IMR-90 (cell line): ENCODE results near the gene NKX1-1. TPM values are rescaled to one million over a fixed set of nuclear protein-coding genes. Genes with fewer than 3 reads are reported as not detected.

ENCODE experiments used
- ATAC-seq: fragments of 200-7000 bp; cut with Tn5 transposase; 2 replicates; pipeline ENCODE4 v1.9.1; 2020; ENCODE audit warnings: low read depth, mild to moderate bottlenecking, moderate library complexity
- BruUV-seq: library from RNA; stranded (reverse); fragments of 400-500 nt; replicated peaks from 2 replicates; lab custom pipeline; 2021; lab: Mats Ljungman, UMichigan
- CTCF ChIA-PET: fragments of 300-600 bp; formaldehyde crosslinking; extraction: SDS; loops from one replicate; lab custom pipeline; 2021; ENCODE audit warnings: antibody characterized with exemption; lab: Yijun Ruan, JAX
- POLR2A ChIA-PET: fragments of 300-600 bp; sonication (Branson Sonifier 250); formaldehyde crosslinking; loops from one replicate; lab custom pipeline; 2022; ENCODE audit warnings: antibody characterized with exemption; ENCODE audit not compliant: unreplicated experiment; lab: Charles Lee
- DNase-seq: peaks from one replicate; pipeline ENCODE4 v3.0.0; 2013
- H2AFZ ChIP-seq: replicated peaks from 2 replicates; pipeline ENCODE3; 2013; ENCODE audit warnings: low read length, mild to moderate bottlenecking; ENCODE audit not compliant: poor library complexity
- H2AK5ac ChIP-seq: 2 replicates; pipeline ENCODE4 v1.6.1; 2013; ENCODE audit warnings: low read depth, low read length, inconsistent platforms
- H2AK9ac ChIP-seq: replicated peaks from 2 replicates; pipeline ENCODE3; 2013; ENCODE audit warnings: mild to moderate bottlenecking, low read depth, low read length, moderate library complexity; ENCODE audit not compliant: poor library complexity
- H2BK120ac ChIP-seq: 2 replicates; pipeline ENCODE4 v1.6.1; 2013; ENCODE audit warnings: low read depth, low read length, inconsistent platforms
- H2BK15ac ChIP-seq: 3 replicates; pipeline ENCODE4 v1.6.1; 2013; ENCODE audit warnings: low read depth, low read length, inconsistent platforms
- H2BK20ac ChIP-seq: 2 replicates; pipeline ENCODE4 v1.6.1; 2013; ENCODE audit warnings: low read depth, mild to moderate bottlenecking, inconsistent platforms, low read length, moderate library complexity
- H2BK5ac ChIP-seq: 2 replicates; pipeline ENCODE4 v1.6.1; 2013; ENCODE audit warnings: mild to moderate bottlenecking, low read depth, low read length, inconsistent platforms; ENCODE audit not compliant: poor library complexity, severe bottlenecking
- H3K14ac ChIP-seq: replicated peaks from 2 replicates; pipeline ENCODE4 v1.6.1; 2013; ENCODE audit warnings: low read depth, low read length, inconsistent platforms
- H3K18ac ChIP-seq: 2 replicates; pipeline ENCODE4 v1.6.1; 2013; ENCODE audit warnings: low read depth, low read length, control low read depth
- H3K23ac ChIP-seq: 2 replicates; pipeline ENCODE4 v1.6.1; 2013; ENCODE audit warnings: low read depth, low read length, inconsistent platforms
- H3K27ac ChIP-seq: 2 replicates; pipeline ENCODE4 v1.5.1; 2013; ENCODE audit warnings: mild to moderate bottlenecking, control low read depth, low read length; ENCODE audit not compliant: insufficient read depth
- H3K27me3 ChIP-seq: 2 replicates; pipeline ENCODE4 v1.6.1; 2013; ENCODE audit warnings: low read length; ENCODE audit not compliant: control insufficient read depth, insufficient read depth
- H3K36me3 ChIP-seq: 2 replicates; pipeline ENCODE4 v1.6.1; 2013; ENCODE audit warnings: low read length, mixed read lengths; ENCODE audit not compliant: control insufficient read depth, insufficient read depth
- H3K4ac ChIP-seq: 2 replicates; pipeline ENCODE4 v1.6.1; 2013; ENCODE audit warnings: low read depth, low read length, inconsistent platforms
- H3K4me1 ChIP-seq: 2 replicates; pipeline ENCODE4 v1.6.1; 2013; ENCODE audit warnings: low read length, mixed read lengths; ENCODE audit not compliant: control insufficient read depth, insufficient read depth
- H3K4me2 ChIP-seq: 2 replicates; pipeline ENCODE4 v1.6.1; 2013; ENCODE audit warnings: low read depth, mild to moderate bottlenecking, control low read depth, low read length, moderate library complexity
- H3K4me3 ChIP-seq: 2 replicates; pipeline ENCODE4 v1.5.1; 2013; ENCODE audit warnings: low read depth, mild to moderate bottlenecking, control low read depth, low read length, moderate library complexity; ENCODE audit not compliant: insufficient read depth
- H3K56ac ChIP-seq: 2 replicates; pipeline ENCODE4 v1.6.1; 2013; ENCODE audit warnings: low read length, inconsistent platforms; ENCODE audit not compliant: insufficient read depth; ENCODE audit errors: extremely low read depth
- H3K79me1 ChIP-seq, 2 experiments: 2 replicates each; pipeline ENCODE4 v1.6.1; 2013; ENCODE audit warnings: low read length in 2 of 2, inconsistent platforms in 1 of 2, low read depth in 1 of 2
- H3K9ac ChIP-seq: 2 replicates; pipeline ENCODE4 v1.6.1; 2013; ENCODE audit warnings: low read depth, low read length, control low read depth
- H3K9me1 ChIP-seq: 2 replicates; pipeline ENCODE4 v1.6.1; 2013; ENCODE audit warnings: low read length, inconsistent platforms; ENCODE audit not compliant: insufficient read depth
- H3K9me3 ChIP-seq: 2 replicates; pipeline ENCODE4 v1.6.1; 2013; ENCODE audit warnings: low read length; ENCODE audit not compliant: control insufficient read depth, insufficient read depth
- H4K20me1 ChIP-seq: 2 replicates; pipeline ENCODE4 v1.6.1; 2013; ENCODE audit warnings: low read length, inconsistent platforms; ENCODE audit not compliant: insufficient read depth
- H4K5ac ChIP-seq: 2 replicates; pipeline ENCODE4 v1.6.1; 2013; ENCODE audit warnings: mild to moderate bottlenecking, low read depth, low read length, control low read depth
- H4K8ac ChIP-seq, 2 experiments: 2 replicates each; pipeline ENCODE4 v1.6.1; 2013; ENCODE audit warnings: low read depth in 2 of 2, low read length in 2 of 2, control low read depth in 1 of 2, inconsistent platforms in 1 of 2
- H4K91ac ChIP-seq: 2 replicates; pipeline ENCODE4 v1.6.1; 2013; ENCODE audit warnings: low read depth, low read length, inconsistent platforms; ENCODE audit not compliant: insufficient read depth
- BHLHE40 ChIP-seq: fragments of 150-350 bp; IDR thresholded peaks from 2 replicates; pipeline ENCODE4 v1.6.1; 2016; ENCODE audit warnings: mild to moderate bottlenecking, low read depth, low read length
- CHD1 ChIP-seq: IDR thresholded peaks from 2 replicates; pipeline ENCODE4 v1.6.1; 2012; ENCODE audit warnings: low read depth, low read length, improper control_type of control experiment
- ELK1 ChIP-seq: fragments of 150-350 bp; IDR thresholded peaks from 2 replicates; pipeline ENCODE4 v1.6.1; 2016; ENCODE audit warnings: low read depth, mild to moderate bottlenecking, low read length, moderate library complexity, borderline replicate concordance
- MAFK ChIP-seq: IDR thresholded peaks from 2 replicates; pipeline ENCODE4 v1.6.1; 2012; ENCODE audit warnings: low read depth, low read length, improper control_type of control experiment
- WGBS, 2 experiments: methylation state at CpG; one replicate each; pipeline versions ENCODE4 v1.1.5 to v1.1.7; 2013; ENCODE audit warnings: missing lambda C conversion rate in 2 of 2; ENCODE audit not compliant: insufficient read length in 1 of 2; ENCODE audit errors: extremely low coverage in 2 of 2; 5-methylcytosine and 5-hydroxymethylcytosine counted together
- dilution Hi-C: fragments of 300-500 bp; cut with HindIII; formaldehyde crosslinking; loops from one replicate; pipeline ENCODE4 v1.14.3; 2018; ENCODE audit warnings: low sequenced_read_pairs; ENCODE audit not compliant: unreplicated experiment
- in situ Hi-C: fragments of 300-500 bp; cut with MboI; formaldehyde crosslinking; loops from 3 replicates; pipeline ENCODE4 v1.14.3; 2019; ENCODE audit warnings: low sequenced_read_pairs, inconsistent platforms, mixed read lengths
- intact Hi-C: fragments of 100-400 bp; cut with micrococcal nuclease; formaldehyde crosslinking; loops from 2 replicates; pipeline ENCODE4 v1.10.0; 2022
- polyA plus RNA-seq, 3 experiments: library from polyadenylated mRNA; depleted of rRNA; stranded (reverse); fragments of >200 nt; gene quantifications; 2 replicates each; pipeline ENCODE4 v1.2.3, GENCODE V29; 2012; ENCODE audit warnings: low replicate concordance in 1 of 3
- total RNA-seq: library from RNA; depleted of rRNA; stranded (reverse); fragments of >200 nt; gene quantifications from 2 replicates; pipeline ENCODE4 v1.2.3, GENCODE V29; 2012

Gene NKX1-1
- total and polyA plus RNA-seq, 2 of the 4 experiments (the other 2 are of a cell fraction) = not detected

GRCh38 chr4:1367230-1367935 is 38.9 kb downstream of the NKX1-1 start (continued):
- TF ChIP-seq BHLHE40 = no peak

GRCh38 chr4:1366371-1367229 is 39.6 kb downstream of the NKX1-1 start:
- no peak for DNase-seq
- Histone ChIP-seq H2BK15ac (no peak overlapping the region), H2BK5ac (no peak overlapping the region), H4K5ac (no peak overlapping the region), H2AK9ac (peak overlapping the region; percentile 28), H3K23ac (no peak overlapping the region), H2AK5ac (no peak overlapping the region), H3K4me1 (no peaks in the 10 kb centered on the region), H3K56ac (no peak overlapping the region), H3K79me1 (no peaks in the 10 kb centered on the region; a peak in 1 of 4 replicates), H3K9ac (no peak overlapping the region), H4K20me1 (no peaks in the 10 kb centered on the region), H3K4ac (no peak overlapping the region), H3K27ac (no peak overlapping the region), H3K18ac (no peak overlapping the region), H3K9me1 (no peaks in the 10 kb centered on the region; the same call in 1 of the 2 replicates), H2AFZ (peak overlapping the region; percentile 11), H2BK20ac (no peak overlapping the region), H3K4me2 (no peak overlapping the region), H3K36me3 (peaks cover 15% of the 10 kb centered on the region), H3K4me3 (no peak overlapping the region), H3K27me3 (no peaks in the 10 kb centered on the region), H4K8ac (no peak overlapping the region), H2BK120ac (no peak overlapping the region), H3K9me3 (no peaks in the 10 kb centered on the region), H3K14ac (no peak overlapping the region), H4K91ac (no peak overlapping the region)
- intact Hi-C loops (loop anchor here (10.0 kb wide), 1 partner anchor 358 kb away; the partner anchor contains the start of genes TACC3 and TMEM129), dilution Hi-C loops (no loop called here), in situ Hi-C loops (no loop called here)
- WGBS, 2 experiments = 92% methylated on average over 8 of the region's 35 CpGs; no CpG with 5 or more reads in 1 of the 2 experiments
- no peak for TF ChIP-seq CHD1
- no peak for TF ChIP-seq ELK1
- TF ChIP-seq MAFK = no peak
- POLR2A ChIA-PET = no interaction called here
- CTCF ChIA-PET = interaction anchor here (0.9 kb wide), 1 partner anchor 11 kb away, joined by 3 read pairs; no protein-coding TSS in a partner anchor
- ATAC-seq = no peak
- BruUV-seq = no TSS peak
